Erythroblast (primary cell): ENCODE measurements around the gene CDH6.

Source experiments
- DNase-seq, 2 experiments: peaks; one replicate each; lab custom pipeline; 2025; lab: John Stamatoyannopoulos, UW
- GATA1 ChIP-seq: IDR thresholded peaks from 2 replicates; pipeline ENCODE4 v1.6.1; 2011; ENCODE audit warnings: low read depth, mild to moderate bottlenecking, control low read depth, low read length, moderate library complexity
- POLR2A ChIP-seq: IDR thresholded peaks from 2 replicates; pipeline ENCODE4 v1.6.1; 2011; ENCODE audit warnings: mild to moderate bottlenecking, low read length

The CDH6 gene

DNA sequence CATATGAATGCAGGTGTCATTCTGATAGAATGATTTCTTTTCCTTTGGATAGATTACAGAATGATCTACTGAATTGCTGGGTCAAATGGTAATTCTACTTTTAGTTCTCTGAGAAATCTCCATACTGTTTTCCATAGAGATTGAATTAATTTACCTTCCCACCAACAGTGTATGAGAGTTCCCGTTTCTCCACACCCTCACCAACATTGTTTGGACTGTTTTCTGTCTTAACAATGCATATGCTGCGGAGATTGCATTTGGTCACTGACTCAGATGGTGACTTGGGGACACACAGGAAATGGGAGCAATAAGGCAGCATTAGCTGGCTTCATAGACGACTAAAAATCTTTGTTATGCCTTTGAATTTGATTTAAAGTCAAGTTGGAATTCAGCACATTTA lies 95.9 kb downstream of the CDH6 start:
- TF ChIP-seq POLR2A (no peak), GATA1 (no peak)
- no peak for DNase-seq

DNA sequence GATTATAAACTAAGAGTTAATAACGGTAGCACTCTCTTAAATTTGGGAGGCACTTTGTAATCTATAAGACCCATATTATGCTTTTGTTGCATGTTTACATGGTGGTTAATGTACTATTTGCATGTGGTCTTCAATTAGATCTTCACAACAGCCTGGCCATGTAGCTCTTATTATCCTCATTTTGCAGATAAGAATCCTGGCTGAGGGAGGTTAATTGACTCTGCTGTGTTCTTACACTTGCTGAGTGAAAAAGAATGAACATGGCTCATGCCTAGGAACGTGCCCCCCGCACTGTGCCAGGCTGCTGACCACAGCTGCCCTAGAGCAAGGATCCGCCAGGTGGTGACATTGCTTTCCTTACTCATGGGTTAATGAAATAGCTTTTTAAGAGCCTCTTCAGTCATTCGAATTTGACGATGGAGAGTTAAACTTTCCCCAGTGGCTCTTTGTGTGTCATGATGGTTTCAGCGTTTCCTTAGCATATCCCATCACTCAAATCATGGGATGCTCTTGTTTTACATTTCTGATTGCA lies 97.9 kb downstream of the CDH6 start:
- no peak for DNase-seq
- no peak for TF ChIP-seq GATA1
- TF ChIP-seq POLR2A = no peak

DNA sequence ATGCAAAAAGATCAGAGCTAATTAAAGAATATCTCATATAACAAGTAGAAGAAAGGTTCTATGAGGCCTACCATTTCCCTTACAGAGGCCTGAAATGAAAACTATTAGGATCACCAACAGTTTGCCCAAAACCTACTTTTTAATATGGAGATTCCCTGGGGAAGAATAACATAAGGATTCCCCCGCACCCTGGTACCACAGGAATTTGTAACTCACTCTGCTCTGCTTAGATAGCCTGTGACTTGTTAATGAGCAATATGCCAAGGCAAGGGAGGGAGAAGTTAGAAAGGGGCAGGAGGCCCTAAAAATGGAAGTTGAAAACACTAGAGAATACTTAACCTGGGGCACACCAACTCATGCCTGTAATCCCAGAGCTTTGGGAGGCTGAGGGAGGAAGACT lies 107.0 kb downstream of the CDH6 start:
- DNase-seq = no peak
- no peak for TF ChIP-seq GATA1
- TF ChIP-seq POLR2A = no peak

DNA sequence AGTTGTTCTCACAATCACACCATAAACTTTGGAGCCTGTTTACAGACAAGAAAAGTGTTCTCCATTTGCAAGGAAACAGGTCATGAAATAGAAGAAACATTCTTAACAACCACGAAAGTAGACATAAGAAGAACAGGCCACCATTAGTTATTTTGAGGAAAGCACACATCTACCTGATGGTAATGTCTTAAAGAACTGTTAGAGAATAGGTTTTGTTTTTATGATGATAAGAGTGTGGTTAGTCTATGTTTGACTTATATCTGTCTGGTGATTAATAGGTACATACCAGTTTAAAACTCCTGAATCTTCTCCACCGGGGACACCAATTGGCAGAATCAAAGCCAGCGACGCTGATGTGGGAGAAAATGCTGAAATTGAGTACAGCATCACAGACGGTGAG lies 108.3 kb downstream of the CDH6 start:
- no peak for DNase-seq
- TF ChIP-seq GATA1 (no peak), POLR2A (no peak)

DNA sequence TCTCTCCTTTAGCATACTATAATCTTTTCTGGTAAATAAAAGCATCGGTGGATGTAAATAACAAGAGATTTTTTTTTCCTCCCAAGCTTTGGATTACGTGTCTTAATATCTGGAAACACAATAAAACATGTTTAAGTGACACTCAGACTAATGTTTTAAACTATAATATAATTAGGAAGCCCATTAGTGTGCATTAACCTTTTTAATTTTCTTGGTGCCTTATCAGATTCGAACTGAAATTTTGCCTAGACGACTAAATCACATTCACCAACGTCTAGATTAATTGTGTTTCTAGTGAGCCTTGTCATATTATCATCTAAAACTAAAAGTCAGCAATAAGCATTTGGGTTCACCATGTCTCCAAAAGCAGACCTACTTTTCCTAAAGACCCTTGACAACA lies 110.2 kb downstream of the CDH6 start:
- TF ChIP-seq GATA1 (no peak), POLR2A (no peak)
- DNase-seq = no peak

DNA sequence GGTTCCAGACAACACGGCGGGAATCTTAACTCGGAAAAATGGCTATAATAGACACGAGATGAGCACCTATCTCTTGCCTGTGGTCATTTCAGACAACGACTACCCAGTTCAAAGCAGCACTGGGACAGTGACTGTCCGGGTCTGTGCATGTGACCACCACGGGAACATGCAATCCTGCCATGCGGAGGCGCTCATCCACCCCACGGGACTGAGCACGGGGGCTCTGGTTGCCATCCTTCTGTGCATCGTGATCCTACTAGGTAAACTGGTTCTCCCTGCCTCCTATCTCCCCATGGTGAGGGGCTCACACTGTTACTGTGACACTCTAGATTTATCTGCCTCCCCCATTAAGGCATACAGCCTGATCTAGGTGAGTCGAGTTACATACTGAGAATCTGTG lies 124.2 kb downstream of the CDH6 start:
- no peak for DNase-seq
- no peak for TF ChIP-seq POLR2A
- no peak for TF ChIP-seq GATA1

DNA sequence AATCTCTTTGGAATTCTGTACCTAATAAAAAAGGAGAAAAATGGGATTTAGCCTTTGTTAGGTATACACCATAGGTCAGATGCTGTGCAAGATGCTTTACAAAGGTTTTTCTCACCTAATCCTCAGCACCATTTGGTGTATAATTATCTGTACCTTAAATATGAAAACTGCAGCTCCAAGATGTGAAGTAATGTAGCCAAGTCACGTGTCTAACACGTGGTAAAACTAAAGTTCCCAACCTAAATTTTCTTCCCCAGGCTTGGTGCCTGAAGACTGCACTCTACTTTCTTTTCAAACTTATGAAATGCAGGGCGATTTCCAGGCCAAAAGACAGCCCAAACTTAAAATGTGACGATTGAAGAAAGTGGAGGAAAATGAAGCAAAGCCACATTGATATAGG lies 125.8 kb downstream of the CDH6 start:
- no peak for TF ChIP-seq POLR2A
- no peak for TF ChIP-seq GATA1

DNA sequence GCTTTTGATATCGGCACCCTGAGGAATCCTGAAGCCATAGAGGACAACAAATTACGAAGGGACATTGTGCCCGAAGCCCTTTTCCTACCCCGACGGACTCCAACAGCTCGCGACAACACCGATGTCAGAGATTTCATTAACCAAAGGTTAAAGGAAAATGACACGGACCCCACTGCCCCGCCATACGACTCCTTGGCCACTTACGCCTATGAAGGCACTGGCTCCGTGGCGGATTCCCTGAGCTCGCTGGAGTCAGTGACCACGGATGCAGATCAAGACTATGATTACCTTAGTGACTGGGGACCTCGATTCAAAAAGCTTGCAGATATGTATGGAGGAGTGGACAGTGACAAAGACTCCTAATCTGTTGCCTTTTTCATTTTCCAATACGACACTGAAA lies 129.5 kb downstream of the CDH6 start:
- no peak for DNase-seq
- no peak for TF ChIP-seq GATA1
- TF ChIP-seq POLR2A = no peak

More for the DNA sequence above, 125.8 kb downstream of the CDH6 start:
- DNase-seq = no peak

DNA sequence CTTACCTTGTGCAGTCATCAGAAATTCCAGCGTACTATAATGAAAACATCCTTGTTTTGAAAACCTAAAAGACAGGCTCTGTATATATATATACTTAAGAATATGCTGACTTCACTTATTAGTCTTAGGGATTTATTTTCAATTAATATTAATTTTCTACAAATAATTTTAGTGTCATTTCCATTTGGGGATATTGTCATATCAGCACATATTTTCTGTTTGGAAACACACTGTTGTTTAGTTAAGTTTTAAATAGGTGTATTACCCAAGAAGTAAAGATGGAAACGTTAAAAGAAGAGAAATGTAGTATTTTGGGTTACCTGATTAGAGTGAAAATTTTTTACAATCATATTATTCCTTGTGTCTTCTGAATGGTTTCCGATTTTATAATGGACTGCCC lies 131.4 kb downstream of the CDH6 start:
- TF ChIP-seq POLR2A = no peak
- no peak for TF ChIP-seq GATA1
- DNase-seq = no peak

DNA sequence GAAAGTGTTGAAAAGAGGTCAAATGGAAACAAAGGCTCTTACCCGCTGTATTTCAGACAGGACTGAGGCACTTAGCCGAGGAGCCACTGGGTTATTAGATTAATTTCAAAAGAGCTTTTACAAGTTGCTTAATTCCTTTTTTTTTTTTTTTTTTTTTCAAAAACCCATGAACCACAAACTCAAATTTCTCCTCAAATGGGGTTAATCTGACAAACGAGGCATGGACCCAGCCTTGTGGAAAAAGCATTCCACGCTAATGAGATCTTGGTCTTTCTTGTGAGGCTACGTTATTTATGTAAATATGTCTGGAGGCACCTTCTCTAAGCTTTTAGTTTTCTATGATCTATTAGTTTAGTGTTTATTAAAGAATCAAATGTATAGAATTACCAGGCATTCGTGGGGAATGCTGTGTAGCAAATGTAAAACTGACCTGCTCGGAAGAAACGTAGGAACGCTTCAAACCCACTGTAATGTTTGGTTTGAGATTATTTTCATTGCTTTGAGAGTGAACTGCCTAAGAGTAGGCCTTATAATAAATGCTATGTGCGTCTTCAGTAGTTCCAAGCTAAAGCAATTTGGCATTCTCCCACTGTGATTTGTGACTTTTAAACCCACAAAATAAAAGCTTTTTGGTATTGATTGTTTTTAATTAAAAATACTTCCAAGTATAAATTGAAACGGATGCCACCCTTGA lies 134.7 kb downstream of the CDH6 start:
- TF ChIP-seq GATA1 (no peak), POLR2A (no peak)
- no peak for DNase-seq

DNA sequence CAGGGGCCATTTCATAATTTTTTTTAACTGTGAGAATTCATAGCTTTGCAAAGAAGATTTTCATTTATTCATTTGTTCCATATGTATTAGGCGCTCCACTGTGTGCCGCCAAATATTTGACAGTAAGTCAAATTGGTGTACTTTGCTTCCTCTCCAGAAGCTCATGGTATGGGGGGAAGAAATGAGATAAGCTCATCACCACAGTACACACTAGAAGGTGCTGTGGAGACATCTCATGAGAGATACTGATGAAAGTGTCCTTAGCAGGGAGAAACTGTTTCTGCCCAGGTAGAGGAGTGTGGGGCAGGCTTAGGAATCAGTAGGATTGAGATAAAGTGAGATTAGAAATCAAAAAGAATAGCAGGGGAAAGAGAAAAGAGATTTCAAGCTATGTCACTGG lies 136.2 kb downstream of the CDH6 start:
- no peak for TF ChIP-seq GATA1
- TF ChIP-seq POLR2A = no peak
- DNase-seq = no peak

DNA sequence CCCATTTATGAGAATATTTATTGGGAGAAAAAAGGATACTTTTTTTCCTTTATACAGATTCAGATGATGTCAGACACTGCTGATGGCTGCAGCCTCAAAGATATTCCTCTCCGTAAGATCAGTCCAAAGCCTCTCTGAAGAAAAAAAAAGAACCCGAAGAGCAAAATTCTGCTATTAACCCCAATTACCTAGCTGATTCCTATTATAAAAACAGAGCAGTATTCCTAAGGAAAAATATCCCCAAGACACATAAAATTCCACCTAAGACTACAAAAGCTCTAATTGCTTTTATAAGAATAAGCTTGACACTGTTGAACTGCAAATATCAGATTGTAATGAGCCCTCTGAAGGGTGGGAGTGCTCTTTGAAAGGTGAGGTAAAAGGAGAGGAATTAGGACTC lies 138.7 kb downstream of the CDH6 start:
- no peak for TF ChIP-seq GATA1
- no peak for TF ChIP-seq POLR2A

DNA sequence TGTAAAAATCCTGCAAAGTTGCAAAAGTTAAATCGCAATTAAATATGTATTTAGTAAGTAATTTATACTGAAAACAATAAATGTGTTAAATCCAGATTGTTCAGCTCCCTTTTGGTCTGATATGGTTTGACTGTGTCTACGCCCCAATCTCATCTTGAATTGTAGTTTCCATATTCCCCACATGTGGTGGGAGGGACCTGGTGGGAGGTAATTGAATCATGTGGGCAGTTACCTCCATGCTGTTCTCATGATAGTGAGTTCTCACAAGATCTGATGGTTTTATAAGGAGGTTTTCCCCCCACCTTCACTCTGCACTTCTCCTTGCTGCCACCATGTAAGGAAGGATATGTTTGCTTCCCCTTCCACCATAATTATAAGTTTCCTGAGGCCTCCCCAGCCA lies 140.0 kb downstream of the CDH6 start:
- TF ChIP-seq GATA1 (no peak), POLR2A (no peak)
- no peak for DNase-seq

More for the DNA sequence above, 138.7 kb downstream of the CDH6 start:
- DNase-seq = no peak

DNA sequence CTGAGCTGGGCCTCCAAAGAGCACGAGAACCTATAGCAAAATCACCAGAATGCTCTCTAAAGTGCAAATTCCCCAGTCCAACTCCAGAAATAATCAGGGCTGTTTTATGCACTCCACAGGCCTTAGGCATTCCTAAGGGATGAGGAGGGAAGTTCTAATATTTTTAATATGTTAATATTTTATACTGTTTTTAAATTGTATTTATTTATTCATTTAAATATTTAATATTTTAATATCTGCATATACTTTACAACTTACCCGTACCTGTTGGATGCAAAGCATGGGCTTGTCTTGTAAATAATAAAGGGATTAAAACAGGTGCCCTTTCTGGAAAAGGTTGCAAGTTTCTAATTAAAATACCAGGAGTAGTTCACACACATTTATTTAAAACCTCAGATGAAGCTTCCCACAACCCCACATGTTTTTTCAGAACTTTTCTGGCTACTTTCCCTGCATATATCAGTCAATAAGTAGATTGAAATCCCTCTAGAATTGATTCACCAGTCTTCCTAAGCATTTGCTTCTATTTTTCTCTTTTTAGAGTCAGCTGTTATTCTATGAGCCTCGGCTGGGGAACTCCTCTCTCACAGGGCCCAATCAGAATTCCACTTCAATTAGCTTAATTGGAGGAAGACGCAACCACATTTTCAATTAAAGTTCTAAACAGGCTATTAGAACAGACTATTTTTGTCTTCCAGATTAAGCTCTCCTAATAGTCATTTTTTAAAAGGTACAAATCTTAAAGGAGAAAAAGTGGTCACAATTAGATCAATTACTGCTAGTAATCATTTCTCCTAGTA lies 140.8 kb downstream of the CDH6 start:
- no peak for TF ChIP-seq POLR2A
- TF ChIP-seq GATA1 = no peak
- no peak for DNase-seq

DNA sequence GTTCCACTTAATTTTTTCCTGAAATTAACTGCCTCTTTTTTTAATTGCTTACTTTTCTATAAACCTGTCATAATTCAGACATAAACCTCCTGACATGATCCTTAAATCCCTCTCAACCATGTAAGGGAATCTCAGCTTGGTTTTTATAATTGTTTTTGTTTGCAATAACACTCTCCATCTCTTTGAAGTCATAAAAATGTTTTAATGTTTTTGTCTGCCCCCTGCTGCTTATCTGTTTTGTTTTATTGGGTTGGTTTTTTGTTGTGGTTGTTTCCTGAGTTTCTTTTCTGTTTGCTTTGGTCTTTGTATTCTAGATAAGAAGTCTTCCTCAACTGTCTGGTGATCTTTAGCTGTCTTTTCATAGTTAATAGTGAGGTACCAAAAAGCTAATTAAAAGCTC lies 142.0 kb downstream of the CDH6 start:
- no peak for DNase-seq
- no peak for TF ChIP-seq POLR2A
- TF ChIP-seq GATA1 = no peak
